Measurements from ENCODE around the gene ELK3. TPM values are rescaled to one million over a fixed set of nuclear protein-coding genes. Genes with fewer than 3 reads are reported as not detected.

ELK3 gene
- total and polyA plus RNA-seq, 9 of the 15 experiments (the other 6 are each of a cell fraction or from before 2014, with no cell fraction given), result 1.5 to 5.5 (median 2.9) TPM

GRCh38 chr12:96239711-96240635 lies 45.8 kb downstream of the ELK3 start:
- no peaks in the 10 kb centered on the region for H3K9me1 ChIP-seq (ENCODE audit: control insufficient read depth, insufficient read depth, low read length)
- POLR2A ChIA-PET, result interaction anchor here (0.7 to 1.6 kb wide), 3 partner anchors 12 to 163 kb away, joined by 3 read pairs; no protein-coding TSS in a partner anchor
- no peak overlapping the region for H3K27ac ChIP-seq (ENCODE audit: extremely low read depth, low read depth, low read length)
- H3K4me3 ChIP-seq, result no peak overlapping the region
- no peak overlapping the region for H3K4me2 ChIP-seq (ENCODE audit: insufficient read depth, low read length)
- no TSS peak for BruUV-seq (replicated peaks)
- peaks cover 11 to 17% of the 10 kb centered on the region in 2 experiments; a peak in 4 of 5 replicates for H3K4me1 ChIP-seq (replicated peaks in 1 of 2; ENCODE audit: control insufficient read depth in 2 of 2, insufficient read depth in 2 of 2, low read length in 2 of 2)
- DNase-seq (ENCODE audit: extremely low read depth in 1 of 4, low spot score in 3 of 4), result no peak
- in situ Hi-C loops (cut with MboI) (no loop called here), intact Hi-C loops (cut with micrococcal nuclease) (no loop called here)
- no peak for TF ChIP-seq CHAMP1 (IDR thresholded peaks at IDR 0.05)
- TF ChIP-seq POLR2G (IDR thresholded peaks at IDR 0.05; ENCODE audit: low read depth, low read length), result 0 out of 2 replicates have a peak, but pooled peaks have one; percentile 27
- TF ChIP-seq ZBTB8A (IDR thresholded peaks at IDR 0.05; ENCODE audit: partially characterized antibody), result no peak
- TF ChIP-seq KAT8 (IDR thresholded peaks at IDR 0.05; ENCODE audit: low read depth), result no peak
- no peaks in the 10 kb centered on the region; a peak in 1 of 5 replicates for H3K27me3 ChIP-seq (ENCODE audit: control insufficient read depth in 2 of 2, insufficient read depth in 2 of 2, low read length in 2 of 2)
- H3K36me3 ChIP-seq (ENCODE audit: control insufficient read depth, insufficient read depth, low read length), result no peaks in the 10 kb centered on the region
- H2AFZ ChIP-seq (ENCODE audit: low read depth, low read length), result no peak overlapping the region
- H3K79me2 ChIP-seq (ENCODE audit: control insufficient read depth, insufficient read depth, low read length), result no peaks in the 10 kb centered on the region
- FAIRE-seq, result no peak
- no peaks in the 10 kb centered on the region for H4K20me1 ChIP-seq (replicated peaks; ENCODE audit: control insufficient read depth, insufficient read depth, low read length)
- H3K9ac ChIP-seq (ENCODE audit: insufficient read depth in 1 of 2, low read depth in 2 of 2, low read length in 2 of 2), result peak overlapping the region in 1 of 2 experiments; percentile 75; a peak in 2 of 4 replicates
- CTCF ChIA-PET (ENCODE audit: low intra/inter-chr PET ratio), result no interaction called here
- WGBS (ENCODE audit: insufficient coverage, low coverage, missing lambda C conversion rate), result 86% methylated on average over 18 of the region's 18 CpGs
- no peak for ATAC-seq
- H3K9me3 ChIP-seq (replicated peaks; ENCODE audit: control insufficient read depth, insufficient read depth, low read depth, low read length), result no peaks in the 10 kb centered on the region
